Right renal cortex interstitium (tissue), 3 donors: ENCODE results near the gene PRPF18. TPM values are rescaled to one million over a fixed set of nuclear protein-coding genes. Genes with fewer than 3 reads are reported as not detected.

Source experiments
- DNase-seq, 3 donors: peaks; one replicate each; pipeline ENCODE4 v3.0.0-alpha.2; 2013; ENCODE audit warnings: low read depth in 3 of 3, low spot score in 2 of 3
- polyA plus RNA-seq, 3 donors: library from polyadenylated mRNA; unstranded; fragments of 120-200 nt; gene quantifications; one replicate each; pipeline ENCODE4 v1.2.1, GENCODE V29; 2013; ENCODE audit not compliant: insufficient read length in 3 of 3

Gene PRPF18
- polyA plus RNA-seq, 3 donors = 27.6 to 32.9 (median 30.7) TPM

GRCh38 chr10:13604357-13605040 is 17.7 kb downstream of the PRPF18 start:
- no peak for DNase-seq

- DNase-seq = no peak
Observed at GRCh38 chr10:13608246-13608853, 21.6 kb downstream of the PRPF18 start.

DNA sequence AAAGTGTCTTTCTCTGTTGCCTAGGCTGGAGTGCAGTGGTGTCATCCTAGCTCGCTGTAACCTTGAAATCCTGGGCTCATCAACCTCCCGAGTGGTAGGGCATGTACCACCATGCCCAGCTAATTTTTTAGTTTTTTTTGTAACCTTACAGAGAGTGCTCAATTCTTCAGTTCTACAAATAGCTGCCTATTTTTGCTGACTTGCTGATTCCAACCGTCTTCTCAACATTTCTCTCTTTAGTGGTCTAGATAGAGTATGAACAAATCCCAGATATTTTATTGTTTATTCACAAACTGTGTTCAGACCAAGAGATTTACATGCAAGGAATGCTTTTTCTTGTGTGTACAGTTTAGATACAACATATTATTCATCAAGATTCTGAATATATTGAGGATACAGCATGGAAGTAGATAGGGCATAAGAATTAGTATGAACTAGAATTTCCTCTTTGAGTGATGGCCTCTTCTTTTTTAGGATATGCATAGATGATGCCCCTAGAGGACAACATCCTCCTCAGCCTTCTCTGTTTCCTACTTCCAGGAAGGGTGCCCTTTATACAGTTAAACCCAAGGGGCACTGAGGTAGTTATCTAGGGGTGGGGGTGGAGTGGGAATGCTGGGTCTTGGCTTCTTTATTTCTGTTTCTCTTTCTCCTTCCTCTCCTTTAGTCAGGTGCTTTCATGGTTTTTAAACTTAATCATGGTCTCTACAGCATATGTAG is 26.0 kb downstream of the PRPF18 start:
- DNase-seq = no peak

GRCh38 chr10:13613519-13613918 is 26.8 kb downstream of the PRPF18 start:
- DNase-seq = no peak

GRCh38 chr10:13614530-13615332 is 28.0 kb downstream of the PRPF18 start:
- peak in 1 of 3 donors; percentile 47 for DNase-seq

GRCh38 chr10:13615650-13616300 is 29.0 kb downstream of the PRPF18 start:
- DNase-seq = no peak

- no peak for DNase-seq
Observed at GRCh38 chr10:13617116-13617515, 30.4 kb downstream of the PRPF18 start.

- DNase-seq = no peak
Observed at GRCh38 chr10:13621931-13622330, 35.2 kb downstream of the PRPF18 start.

GRCh38 chr10:13624630-13625029 is 37.9 kb downstream of the PRPF18 start:
- DNase-seq = no peak

DNA sequence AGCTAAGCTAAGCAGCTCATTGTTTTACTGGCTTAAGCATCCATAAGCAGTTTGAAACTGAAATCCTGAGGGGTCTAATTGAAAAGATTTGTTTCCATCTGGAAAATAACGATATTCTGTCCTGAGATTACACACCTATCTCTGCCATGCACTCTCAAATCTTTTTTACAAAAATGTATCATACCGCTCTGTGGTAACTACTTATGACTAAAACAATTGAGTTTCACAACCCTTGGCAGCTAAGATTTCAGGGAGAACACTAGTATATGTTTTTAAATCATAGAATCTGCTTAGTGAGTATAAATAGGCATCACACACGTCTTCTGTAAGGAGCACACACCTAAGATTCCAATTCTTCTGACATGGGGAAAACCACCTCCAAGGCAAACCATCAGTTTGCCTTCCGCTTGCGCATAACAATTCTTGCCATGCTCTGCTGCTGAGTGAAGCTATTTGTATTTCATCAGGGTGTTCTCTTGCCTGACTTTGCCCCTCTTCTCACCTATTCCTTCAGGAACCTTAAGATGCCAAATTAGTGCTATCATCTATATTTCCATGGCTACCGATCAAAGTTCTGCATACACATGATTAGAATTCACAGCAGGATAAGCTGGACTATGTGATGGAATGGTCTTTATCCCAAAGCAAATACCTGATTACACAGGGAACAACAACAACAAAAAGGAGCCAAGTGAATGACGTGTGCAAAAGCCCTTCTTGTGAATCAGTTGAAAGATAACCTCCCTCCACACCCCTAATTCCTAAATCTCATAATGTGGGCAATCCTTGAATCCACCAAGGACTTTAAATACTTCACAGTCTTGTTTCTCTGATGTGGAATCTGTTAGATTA is 40.9 kb downstream of the PRPF18 start:
- DNase-seq = no peak

DNA sequence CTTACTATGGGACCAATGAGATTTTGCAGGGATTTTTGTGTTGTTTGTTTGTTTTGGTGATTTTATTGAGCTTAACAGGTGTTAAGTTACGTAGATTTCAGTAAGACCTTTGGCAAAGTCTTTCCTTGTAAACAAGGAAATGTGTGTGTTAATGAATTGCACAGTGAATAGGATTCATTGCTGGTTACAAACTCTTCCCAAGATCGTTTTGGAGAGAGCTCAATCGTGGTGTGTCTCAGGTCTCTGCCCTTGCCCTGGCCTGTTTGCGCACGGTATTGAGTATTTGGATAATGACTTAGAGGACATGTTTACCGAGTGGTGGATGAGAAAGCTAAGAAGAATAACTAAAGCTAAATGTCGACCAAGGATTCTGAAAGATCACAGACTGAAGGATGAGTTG is 41.9 kb downstream of the PRPF18 start:
- DNase-seq = no peak

DNA sequence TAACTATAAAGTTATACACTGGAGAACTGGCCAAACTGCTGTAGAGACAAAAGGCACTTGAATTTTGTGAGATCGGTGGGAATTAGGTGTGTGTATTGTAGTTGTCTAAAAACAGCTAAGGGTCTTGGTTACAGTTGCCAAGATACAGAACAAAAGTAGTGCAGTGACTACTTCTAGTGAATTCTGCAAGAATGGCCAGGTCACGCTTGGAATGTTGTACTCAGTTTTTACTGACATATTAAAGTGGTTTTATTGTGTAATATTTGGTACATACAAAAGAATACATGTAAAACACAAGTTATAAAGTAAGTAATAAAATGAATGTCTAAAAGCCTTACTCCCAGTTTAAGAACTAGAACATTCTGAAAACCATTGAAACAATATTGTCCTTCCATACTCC is 42.4 kb downstream of the PRPF18 start:
- no peak for DNase-seq

DNA sequence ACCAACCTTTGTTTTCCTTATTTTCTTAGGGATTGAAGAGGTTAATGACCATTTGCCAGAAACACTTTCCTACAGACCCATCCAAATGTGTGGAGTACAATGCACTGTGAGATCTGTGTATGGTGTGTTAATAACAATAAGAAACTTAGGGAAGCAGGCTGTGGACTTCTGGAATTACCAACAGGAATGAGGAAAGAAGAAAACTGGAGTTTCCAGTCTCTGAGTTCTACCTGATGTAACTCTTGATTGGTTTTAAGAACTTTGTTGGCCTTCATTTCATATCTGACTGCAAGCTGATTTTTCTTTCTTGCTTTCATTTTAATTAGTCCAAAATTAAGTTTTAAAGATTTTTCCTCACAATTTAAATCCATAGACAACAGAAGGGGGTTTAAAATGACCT is 43.5 kb downstream of the PRPF18 start:
- DNase-seq = no peak

- DNase-seq = no peak
Observed at GRCh38 chr10:13631594-13631993, 44.8 kb downstream of the PRPF18 start.

DNA sequence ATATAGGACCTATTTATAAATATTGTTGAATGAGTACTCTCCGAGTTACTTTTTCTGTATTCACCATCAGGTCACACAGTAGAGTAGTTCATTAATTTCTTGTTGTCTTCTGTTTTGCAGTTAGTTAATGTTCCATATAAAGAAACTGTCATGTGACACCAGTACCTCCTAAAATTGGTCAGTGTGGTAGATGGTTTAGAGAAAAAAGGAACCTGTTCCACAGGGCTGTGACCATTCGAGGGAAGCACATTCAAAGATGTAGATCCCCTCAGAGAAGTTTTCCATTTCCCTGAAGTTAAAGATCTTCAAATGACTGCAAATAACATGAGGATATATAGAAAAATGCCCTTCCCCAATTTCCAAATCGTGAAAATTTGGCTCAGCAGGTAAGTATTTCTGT is 45.7 kb downstream of the PRPF18 start:
- DNase-seq = no peak

DNA sequence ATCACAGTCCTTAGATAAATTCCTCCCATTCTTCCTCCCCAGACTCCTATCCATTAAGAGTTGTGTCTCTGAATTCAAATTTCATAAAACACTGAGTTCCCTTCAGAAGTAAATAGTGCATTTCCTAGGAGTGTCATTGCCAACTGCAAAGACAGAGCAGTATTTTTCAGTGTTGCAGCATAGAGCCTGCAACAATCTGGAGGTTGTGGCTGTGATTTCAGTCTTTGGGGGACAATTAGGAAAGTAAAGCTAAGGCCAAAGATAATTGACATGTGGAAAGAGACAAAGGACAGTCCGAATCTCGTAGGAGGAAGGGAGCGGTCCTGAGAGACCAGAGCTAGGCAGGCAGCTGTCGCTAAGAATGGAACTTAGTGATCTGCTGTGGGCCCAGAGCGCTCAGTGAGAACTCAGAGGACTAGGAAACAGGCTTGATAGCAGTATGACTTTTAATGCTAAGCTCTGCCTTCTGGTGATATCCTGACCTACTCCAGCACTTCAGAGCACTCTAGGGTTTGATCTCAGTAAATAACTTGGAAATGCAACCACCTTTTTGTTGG is 46.2 kb downstream of the PRPF18 start:
- no peak for DNase-seq

DNA sequence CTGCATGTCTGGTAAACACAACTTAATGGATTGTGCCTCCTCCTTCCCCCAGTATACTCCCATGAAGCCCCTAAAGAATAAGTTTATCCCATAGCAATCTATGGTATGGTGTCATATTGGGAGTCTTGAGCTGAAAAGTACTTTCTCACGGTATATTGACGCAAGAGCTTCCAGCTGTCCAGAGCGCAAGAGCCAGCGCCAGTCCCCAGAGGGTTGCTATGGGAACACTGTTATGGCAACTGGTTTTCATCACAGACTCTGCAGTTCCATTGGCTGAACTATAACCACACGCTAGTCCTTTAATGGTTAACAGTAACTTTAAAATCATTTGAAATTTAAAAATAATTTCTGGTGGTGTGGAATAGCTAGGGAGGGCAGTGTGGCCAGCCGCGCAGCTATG is 46.9 kb downstream of the PRPF18 start:
- DNase-seq = no peak

DNA sequence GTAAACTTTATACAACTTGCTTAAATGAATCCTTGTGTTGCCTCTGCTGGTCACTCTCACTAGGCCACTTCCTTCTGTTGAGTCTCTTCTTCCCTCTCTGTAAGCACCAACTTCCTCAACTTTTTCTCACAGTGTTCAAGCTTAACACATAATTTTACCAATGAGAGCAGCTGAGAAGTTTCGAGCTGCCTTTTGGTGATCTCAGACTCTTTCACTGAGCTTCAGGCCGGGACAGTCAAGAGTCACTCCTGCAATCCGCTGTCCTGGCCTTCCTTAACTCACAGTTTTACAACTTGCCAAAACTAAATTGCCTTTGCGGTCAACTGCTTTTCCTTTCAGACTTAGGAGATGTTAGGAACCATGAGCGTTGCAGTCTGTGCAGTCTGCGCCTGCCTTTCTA is 47.4 kb downstream of the PRPF18 start:
- DNase-seq = no peak

DNA sequence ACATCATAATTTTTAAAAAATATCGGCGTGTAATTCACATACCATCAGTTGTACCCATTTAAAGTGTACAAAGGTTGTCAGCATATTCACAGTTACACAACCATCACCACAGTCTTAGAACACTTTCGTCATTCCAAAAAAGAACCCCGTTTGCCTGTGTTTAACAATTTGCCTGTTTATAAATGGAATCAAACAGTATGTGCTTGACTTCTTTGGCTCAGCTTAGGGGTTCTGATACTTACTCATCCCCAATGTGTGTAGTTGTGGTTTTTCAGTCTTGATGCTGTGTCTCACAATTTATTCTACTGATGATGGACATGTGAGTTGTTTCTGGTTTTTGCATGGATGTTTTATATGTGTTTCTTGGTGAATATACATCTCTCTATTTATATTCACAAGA is 50.0 kb downstream of the PRPF18 start:
- no peak for DNase-seq
